Activated CD8-positive, alpha-beta memory T cell treated with anti-CD3 and anti-CD28 coated beads for 1 hour (primary cell): ENCODE results near the gene ACOX3.
A peak's percentile ranks its signal among the peaks of the same experiment; 100 is the strongest.
"Not testable (repeated sequence)": the region's sequence is repeated elsewhere in the genome, so short reads cannot be mapped to it uniquely, and the experiment has no call there.

ENCODE experiments used
- DNase-seq, 2 donors: peaks; one replicate each; pipeline ENCODE4 v3.0.0-alpha.2; 2020; ENCODE audit warnings: low read depth in 1 of 2; ENCODE audit errors: extremely low read depth in 1 of 2

The ACOX3 gene

DNA sequence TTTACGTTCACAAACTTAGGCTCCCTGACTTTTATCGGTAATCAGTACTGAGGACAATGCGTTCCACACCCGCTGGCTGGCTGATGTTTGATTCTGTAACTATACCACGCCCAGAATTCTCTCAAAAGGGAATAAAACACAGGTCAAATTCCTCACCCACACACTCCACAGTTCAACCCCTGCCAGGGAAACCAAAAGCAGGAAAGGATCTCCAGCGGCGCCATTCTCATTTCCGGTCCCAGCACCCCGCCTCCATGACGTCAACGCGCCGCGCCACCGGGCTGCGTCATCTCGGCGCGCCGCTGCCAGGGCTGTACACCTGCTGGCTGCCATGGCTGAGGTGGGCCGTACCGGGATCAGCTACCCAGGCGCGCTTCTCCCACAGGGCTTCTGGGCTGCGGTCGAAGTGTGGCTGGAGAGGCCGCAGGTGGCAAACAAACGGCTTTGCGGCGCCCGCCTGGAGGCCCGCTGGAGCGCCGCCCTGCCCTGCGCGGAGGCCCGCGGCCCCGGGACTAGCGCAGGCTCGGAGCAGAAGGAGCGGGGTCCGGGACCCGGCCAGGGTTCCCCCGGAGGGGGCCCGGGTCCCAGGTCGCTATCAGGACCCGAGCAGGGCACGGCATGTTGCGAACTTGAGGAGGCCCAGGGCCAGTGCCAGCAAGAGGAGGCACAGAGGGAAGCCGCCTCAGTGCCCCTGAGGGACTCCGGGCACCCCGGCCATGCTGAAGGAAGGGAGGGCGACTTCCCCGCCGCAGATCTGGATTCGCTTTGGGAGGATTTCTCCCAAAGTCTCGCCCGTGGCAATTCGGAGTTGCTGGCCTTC is at the start of gene ACOX3, which contains the start of gene TRMT44:
Gene ACOX3 (minus strand): TSS at position 232 of the 820 bp plus-strand sequence. CDS start 24,202 bp downstream, outside the sequence.
Gene TRMT44 (plus strand): TSS at position 286 of the 820 bp plus-strand sequence. CDS start 46 bp downstream, at position 332.
- DNase-seq = peak; percentile 81 to 94

DNA sequence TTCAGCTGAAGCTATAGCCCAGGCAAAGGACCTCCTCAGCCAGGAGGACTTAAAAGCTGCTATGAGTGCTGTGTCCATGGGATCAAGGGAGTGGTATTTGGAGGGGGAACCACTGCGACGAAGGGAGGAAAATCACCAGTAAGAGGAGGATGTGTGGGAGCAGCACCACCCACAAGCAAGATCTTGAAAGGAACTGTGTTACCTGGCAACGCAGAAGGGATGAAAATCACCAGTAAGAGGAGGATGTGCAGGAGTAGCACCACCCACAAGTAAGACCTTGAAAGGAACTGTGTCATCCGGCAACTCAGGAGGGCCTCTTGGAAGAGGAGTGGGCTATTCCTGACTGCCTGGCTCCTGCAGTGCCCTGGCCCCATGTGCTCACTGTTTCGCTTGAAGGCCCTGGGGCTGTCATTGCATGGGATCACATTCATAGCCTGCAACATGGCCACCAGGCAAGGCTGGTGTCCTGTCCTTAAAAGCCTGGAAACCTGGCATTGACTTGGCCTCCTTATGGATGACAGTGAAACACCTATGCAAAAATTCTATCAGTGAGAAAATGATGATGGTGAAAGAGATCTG is 48.4 kb upstream of the ACOX3 start:
- DNase-seq = no peak

- DNase-seq = not testable (repeated sequence)
These were observed 46.1 kb upstream of the ACOX3 start for GRCh38 chr4:8486643-8487042.

DNA sequence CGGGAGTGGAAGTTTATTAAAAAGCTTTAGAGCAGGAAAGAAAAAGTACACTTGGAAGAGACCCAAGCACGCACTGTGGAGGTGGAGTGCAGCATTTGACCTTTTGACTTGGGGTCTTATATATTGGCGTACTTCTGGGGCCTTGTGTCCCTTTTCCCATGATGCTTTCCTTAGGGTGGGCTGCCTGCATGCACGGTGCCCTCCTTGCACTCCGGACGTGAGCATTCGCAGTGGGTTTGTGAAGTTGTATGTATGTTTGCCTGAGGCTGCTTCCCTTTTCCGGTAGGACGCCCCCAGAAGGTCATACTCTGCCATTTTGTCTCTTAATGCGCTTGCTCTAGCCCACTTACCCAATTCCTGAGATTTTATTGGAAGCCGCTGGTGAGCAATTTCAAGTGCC is 39.7 kb upstream of the ACOX3 start:
- DNase-seq = no peak

DNA sequence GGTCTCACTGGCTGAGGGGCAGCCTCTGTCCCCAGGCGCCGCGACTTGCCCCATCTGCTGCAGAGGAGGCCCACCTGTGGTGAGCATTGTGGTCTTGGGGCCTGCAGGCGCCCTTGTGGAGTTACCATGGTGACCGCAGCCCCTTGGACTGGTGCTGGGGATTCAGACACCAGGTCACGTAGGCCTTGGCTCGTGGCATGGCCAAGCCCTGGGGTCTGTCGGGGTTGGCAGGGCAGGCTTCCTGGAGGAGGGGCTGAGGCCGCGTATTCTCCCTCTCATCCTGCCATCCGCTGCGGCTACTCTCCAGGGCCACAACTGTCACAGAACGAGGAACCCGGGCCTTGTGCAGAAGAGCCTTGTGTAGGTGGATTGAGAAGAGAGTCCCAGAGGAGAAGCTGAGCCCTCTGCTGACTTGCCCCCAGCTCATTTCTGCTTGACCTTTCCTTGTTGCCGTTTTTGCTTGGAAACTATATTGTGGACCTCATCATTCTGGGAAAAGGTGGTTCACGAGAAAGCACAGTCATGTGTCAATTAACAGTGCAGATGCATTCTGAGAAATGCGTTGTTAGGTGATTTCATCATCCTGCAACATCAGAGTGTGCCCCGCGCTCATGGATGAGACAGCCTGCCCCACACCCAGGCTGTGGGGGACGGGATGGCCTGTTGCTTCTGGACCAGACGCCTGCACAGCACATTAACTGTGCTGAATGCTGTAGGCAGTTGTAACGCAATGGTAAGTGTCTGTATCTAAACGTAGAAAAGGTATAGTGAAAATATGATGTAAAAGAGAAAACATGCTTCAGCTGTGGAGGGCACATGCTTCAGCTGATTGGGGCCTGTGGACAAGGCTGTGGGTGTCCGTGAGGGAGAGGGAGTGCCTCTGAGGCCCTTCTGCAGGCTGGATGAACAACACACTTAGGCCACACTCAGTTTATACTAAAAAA is 38.5 kb upstream of the ACOX3 start:
- DNase-seq = no peak

GRCh38 chr4:8478371-8478770 is 37.8 kb upstream of the ACOX3 start:
- no peak for DNase-seq

DNA sequence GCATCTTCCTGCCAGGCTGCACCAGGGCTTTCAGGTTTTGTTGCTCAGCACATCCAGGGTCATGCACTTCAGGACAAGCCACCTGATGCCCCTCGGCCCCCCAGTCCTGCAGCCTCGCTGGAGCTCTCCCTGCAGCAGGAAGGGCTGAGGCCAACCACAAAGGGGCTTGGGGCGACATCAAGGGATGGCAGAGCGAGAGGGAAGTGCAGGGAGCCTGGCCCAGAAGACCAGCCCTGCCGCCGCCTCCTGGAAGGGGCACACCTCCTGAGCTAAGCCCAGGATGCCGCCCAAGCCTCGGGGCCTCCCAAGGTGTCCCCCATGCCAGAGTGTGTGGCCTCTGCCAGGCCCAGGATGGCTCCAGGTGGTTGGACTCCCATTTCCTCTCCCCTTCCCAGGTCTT is 37.2 kb upstream of the ACOX3 start:
- DNase-seq = no peak

DNA sequence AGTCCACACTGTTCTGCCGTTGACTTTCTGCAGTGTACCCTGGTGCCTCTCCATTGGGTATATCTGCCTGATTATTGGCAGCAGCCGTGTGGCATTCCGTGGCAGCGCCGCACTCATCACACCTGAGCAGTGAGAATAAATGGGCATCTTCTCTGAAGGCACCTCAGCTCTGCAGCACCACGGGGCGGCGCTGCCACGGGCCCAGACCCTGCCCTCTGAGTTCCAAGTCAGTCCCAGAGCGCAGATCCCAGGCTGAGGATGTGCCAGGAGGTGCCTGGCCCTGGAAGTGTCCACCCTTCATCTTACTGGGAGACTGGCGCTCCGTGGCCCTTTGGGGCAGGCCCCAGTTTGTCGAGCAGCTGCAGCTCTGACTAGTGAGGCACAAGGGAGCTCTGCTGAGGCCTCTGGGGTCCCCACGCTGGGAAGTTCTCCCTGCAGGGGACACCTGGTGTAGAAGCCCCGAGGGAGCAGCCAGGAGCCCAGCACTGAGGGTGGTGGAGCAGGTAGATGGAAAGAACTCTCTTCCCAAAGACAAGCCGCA is 36.6 kb upstream of the ACOX3 start:
- no peak for DNase-seq

GRCh38 chr4:8475751-8476575 is 35.4 kb upstream of the ACOX3 start:
- no peak for DNase-seq

GRCh38 chr4:8474856-8475255 is 34.3 kb upstream of the ACOX3 start:
- no peak for DNase-seq

DNA sequence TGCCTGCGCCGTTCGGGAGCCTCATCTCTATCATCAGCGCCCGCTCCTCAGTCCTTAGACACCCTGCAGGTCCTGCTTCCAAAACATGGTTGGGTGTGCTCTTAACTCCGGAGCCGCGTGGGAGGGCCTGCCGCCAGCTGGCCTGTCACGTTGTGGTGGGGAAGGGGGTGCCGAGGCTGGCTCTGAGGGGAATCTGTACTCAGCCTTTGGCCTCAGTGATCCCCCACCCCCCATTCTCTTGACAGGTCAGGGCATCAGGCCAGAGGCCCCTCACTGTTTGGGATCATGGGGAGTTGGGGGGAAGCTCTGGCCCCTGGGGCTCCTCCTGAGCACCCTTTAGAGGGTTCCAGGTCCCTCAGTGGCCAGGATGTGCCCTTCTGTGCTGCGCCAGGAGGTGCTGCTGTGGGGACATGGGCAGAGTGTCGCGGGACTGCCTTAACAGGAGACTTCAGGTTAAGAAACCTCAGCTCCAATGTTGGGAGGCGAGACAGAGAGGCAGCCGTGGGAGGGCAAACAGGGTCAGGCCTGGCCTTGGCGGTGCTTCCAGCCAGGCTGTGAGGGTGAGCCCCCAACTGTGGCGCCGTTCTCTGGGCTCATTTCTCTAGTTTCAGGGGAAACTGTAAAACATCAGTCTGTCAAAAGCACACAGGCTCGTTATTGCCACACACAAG is 33.5 kb upstream of the ACOX3 start:
- no peak for DNase-seq

GRCh38 chr4:8473198-8473919 is 32.8 kb upstream of the ACOX3 start:
- no peak for DNase-seq

GRCh38 chr4:8472689-8473197 is 32.2 kb upstream of the ACOX3 start:
- DNase-seq = no peak

DNA sequence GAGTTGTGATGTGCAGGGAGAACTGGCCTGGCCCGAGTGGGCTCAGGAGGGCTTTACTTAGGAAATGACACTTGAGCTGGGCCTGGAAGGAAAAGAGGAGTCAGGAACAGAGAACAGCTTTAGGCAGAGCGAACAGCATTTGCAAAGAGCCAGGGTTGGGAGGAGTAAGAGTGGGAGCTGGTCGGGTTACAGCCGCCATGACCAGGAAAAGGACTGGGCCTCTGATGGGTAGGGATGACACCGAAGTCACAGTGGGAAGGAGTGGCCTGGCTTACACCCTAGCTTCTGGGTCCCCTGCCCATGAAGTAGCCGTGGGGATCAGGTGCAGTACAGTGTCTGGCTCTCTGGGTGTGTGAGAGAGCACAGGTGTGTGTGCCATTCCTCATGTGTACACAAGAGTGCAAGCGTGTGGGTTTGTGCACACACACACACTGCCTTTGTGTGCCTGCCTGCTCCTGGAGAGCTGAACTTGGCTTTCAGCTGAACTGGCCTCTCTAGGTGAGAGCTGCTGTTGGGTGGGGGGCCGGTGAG is 31.7 kb upstream of the ACOX3 start:
- DNase-seq = no peak

GRCh38 chr4:8471211-8471875 is 30.8 kb upstream of the ACOX3 start:
- DNase-seq = no peak

GRCh38 chr4:8470451-8471024 is 30.0 kb upstream of the ACOX3 start:
- no peak for DNase-seq

DNA sequence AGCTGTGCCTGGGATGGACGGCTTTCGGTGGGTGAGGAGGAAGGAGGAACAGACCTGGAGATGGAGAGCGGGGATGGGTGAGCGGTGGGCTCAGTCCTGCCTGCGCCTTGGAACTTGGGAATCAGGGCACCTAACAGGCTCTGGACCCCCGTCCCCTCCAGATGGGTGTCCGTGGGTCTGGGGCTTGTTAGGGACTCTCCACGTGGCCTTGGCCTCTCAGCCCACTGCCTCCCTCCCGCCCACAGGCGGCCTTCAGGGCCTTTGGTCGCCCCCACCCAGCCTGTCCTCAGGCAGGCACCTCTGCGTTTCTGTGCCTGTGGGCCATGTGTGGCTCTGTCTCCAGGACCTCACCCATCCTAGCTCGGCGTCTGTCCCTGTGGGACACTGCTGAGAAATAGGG is 29.0 kb upstream of the ACOX3 start:
- no peak for DNase-seq
